Stimulated activated CD4-positive, alpha-beta T cell treated with anti-CD3 and anti-CD28 coated beads, Interleukin-4, amount 100 ng/mL, for 48 hours (primary cell): Measurements from ENCODE around the gene ZNF593OS.

Experiments used
- DNase-seq, 2 donors: peaks; one replicate each; pipeline ENCODE4 v3.0.0-alpha.2; 2020; ENCODE audit warnings: low read depth in 2 of 2

ZNF593OS gene

GRCh38 chr1:26171084-26172072 lies at the start of gene ZNF593OS:
TSS of gene ZNF593OS (minus strand) at chr1:26171832. CDS start at chr1:26171661, 171 bp downstream.
- no peak for DNase-seq

DNA sequence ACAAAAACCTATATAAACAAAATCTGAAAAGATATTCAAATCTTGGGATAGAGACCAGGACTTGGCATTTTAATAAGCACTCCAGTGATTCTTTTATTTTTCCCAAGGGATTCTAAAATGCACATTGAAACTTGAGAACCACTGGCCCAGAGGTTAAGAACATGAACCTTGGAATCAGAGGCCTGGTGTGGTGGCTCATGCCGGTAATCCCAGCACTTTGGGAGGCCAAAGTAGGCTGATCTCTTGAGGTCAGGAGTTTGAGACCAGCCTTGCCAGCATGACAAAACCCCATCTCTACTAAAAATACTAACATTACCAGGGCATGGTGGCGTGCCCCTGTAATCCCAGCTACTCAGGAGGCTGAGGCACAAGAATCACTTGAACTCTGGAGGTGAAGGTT lies 49.5 kb upstream of the ZNF593OS start:
- no peak for DNase-seq

GRCh38 chr1:26220199-26220912 lies 48.7 kb upstream of the ZNF593OS start:
- no peak for DNase-seq

DNA sequence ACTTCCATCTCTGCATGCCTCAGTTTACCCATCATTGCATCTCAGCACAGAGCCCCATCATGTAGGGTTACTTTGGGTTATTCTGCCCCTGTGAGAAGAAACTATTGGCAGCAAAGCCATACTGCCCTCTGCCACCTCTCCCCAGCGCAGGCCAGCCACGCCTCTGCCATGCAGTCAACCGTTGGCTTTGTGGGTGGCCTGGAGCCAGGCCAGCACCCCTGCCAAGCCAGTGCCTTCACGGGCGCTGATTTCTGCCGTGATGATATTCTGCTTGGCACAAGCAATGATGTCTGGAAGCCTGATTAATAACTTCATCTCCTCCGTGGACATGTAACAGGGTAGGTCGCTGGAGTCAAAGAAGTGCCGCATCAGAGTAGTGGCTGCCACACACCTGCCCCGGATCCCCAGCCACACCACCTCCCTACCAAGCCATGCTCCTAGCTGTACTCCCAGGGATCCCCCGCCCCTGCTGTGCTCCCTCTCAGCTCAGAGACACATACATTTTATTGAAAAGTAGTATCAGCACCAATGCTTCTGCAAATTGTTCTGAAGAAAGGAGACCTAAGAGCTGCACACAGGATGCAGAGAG lies 47.4 kb upstream of the ZNF593OS start:
- DNase-seq, result no peak

- DNase-seq, result no peak
Measured at GRCh38 chr1:26215246-26215645, 43.6 kb upstream of the ZNF593OS start.

- DNase-seq, result no peak
Measured at GRCh38 chr1:26213335-26213905, 41.8 kb upstream of the ZNF593OS start.

DNA sequence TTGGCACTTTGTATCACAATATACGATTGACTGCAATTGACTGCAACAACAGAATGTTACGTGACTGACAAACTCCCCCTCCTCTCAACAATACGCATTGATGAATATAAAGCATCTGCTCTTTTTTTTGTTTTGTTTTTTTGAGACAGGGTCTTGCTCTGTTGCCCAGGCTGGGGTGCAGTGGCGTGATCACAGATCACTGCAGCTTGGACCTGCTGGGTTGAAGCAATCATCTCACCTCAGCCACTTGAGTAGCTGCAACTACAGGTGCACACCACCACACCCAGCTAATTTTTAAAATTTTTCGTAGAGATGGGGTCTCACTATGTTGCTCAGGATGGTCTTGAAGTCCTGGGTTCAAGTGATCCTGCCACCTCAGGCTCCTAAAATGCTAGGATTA lies 41.1 kb upstream of the ZNF593OS start:
- DNase-seq, result no peak

DNA sequence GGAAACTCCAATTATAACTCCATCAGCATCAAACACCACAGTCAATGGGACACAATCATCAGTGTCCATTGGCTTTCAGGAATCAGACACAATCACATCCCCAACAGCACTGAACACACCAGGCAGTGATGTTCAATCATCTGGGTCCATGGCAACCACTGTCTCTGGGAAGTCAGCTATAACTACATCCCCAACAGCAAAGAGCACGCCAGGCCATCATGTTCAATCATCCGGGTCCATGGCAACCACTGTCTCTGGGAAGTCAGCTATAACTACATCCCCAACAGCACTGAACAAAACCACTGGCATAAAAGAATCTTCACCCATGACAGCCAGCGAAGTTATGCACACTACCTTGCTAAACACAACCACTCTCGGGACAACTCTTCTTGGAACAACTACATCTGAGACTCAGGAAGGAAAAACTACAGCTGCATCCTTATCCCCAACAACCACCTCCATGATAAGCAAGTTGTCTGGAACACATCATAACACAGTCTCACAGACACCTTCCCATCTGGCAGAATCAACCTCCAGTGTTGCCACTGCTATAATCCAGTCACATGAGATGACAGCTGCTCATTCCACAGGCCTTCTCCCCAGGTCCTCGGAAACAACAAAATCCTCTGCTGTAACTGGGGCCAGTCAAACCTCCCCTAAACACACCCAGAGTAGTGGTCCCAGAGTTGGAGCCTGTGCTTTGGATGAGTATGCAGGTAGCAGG lies 38.7 kb upstream of the ZNF593OS start:
- no peak for DNase-seq

GRCh38 chr1:26203642-26204318 lies 32.1 kb upstream of the ZNF593OS start:
- DNase-seq, result no peak

GRCh38 chr1:26200413-26200812 lies 28.8 kb upstream of the ZNF593OS start:
- no peak for DNase-seq

- no peak for DNase-seq
Measured at GRCh38 chr1:26197813-26198212, 26.2 kb upstream of the ZNF593OS start.

GRCh38 chr1:26197301-26197700 lies 25.7 kb upstream of the ZNF593OS start:
- DNase-seq, result no peak

DNA sequence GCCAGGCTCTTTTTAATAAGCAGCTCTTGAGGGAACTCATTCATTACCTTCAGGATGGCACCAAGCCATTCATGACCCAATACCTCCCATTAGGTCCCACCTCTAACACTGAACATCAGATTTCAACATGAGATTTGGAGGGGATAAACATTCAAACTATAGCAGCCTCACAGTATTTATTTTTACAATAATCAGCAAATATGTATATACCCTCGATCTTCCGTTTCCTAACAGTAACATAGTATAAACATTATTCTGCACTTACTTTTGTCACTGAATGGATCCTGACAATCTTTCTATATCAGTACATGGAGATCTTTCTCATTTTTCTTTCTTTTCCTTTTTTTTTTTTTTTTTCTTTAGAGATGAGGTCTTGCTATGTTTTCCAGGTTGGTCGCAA lies 24.2 kb upstream of the ZNF593OS start:
- no peak for DNase-seq

GRCh38 chr1:26191739-26192138 lies 20.1 kb upstream of the ZNF593OS start:
- DNase-seq, result no peak

- no peak for DNase-seq
Measured at GRCh38 chr1:26190373-26190987, 18.8 kb upstream of the ZNF593OS start, which contains the start of gene CATSPER4. TSS of gene CATSPER4 (plus strand) at chr1:26190602. CDS start at chr1:26190628, 26 bp downstream.

DNA sequence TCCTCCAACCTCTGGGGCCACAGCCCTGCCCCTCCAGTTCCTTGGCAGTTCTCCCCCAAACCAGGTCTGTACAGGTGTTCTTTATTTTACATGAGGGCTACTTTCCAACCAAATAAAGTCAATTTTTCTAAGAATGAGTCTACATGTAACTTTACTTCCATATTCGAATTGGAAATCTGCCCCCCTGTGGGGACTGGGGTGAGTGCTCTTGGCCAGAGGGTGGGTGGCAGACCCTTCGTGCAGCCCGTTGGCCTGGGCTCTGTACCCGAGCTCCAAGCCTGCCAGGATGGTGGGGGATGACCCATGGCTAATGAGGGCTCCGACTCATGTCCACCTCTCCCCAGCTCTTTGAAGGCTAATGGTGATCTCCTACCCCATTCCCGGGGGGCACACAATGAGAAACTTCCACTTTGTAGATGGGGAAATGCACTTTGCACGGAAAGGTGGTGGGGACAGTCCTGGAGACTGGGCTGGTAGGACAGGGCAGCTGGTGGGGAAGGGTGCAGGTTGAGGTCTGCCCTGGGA lies 18.2 kb upstream of the ZNF593OS start:
- no peak for DNase-seq

- no peak for DNase-seq
Measured at GRCh38 chr1:26189331-26189730, 17.7 kb upstream of the ZNF593OS start.

DNA sequence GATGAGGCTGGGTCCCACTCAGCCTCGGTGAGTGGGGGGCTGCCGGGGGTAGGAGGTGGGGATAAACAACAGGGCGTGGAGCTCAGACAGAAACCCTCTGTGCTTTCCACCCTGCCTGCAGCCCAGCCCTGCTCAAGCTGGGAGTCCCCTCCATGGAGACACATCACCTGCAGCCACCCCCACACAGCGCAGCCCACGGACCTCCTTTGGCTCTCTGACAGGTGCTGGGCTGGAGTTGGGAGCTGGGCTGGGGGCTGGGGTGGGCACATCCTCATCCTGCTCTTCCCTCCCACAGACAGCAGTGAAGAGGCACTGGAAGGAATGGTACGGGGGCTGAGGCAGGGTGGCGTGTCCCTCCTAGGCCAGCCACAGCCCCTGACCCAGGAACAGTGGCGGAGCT lies 16.8 kb upstream of the ZNF593OS start:
- DNase-seq, result no peak

DNA sequence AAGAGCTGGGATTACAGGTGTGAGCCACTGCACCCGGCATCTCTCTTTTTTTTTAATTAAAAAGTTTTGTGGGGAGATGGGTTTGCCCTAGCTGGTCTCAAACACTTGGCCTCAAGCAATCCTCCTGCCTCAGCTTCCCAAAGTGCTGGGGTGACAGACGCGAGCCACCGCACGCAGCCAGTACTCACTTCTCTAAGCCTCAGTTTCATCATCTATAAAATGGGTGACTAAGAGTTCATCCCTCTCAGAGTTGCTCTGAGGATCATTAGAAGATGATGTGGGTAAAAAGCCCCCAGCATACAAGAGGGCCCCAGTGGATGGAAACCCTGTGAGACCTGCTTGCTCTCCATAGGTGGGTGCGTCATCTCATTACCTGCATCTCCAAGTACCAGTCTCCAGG lies 16.2 kb upstream of the ZNF593OS start:
- no peak for DNase-seq

DNA sequence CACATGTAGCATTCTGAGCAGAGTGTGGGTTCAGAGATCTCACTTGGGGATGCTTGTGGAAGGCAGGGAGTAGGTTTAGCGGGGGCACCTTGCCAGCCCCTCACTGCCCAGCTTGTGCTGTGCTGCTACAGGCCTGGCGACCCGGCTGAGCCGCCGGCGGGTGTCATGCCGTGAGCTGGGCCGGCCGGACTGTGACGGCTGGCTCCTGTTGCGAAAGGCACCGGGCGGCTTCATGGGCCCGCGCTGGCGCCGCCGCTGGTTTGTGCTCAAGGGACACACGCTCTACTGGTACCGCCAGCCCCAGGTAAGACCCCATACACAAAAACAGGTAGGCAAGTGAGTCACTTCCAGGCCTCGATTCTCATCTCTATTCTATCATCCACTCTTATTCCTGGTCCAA lies 13.3 kb upstream of the ZNF593OS start:
- DNase-seq, result no peak
